DOHH2 (cell line): ENCODE results near the gene BNC2.

Experiments used
- H3F3A ChIP-seq: fragments of 200-600 bp; sonication (generic), shearing (Covaris generic); 2 replicates; pipeline ENCODE4 v1.6.0; 2016; ENCODE audit warnings: antibody characterized with exemption, mild to moderate bottlenecking; ENCODE audit not compliant: control insufficient read depth, insufficient read depth
- H3K27ac ChIP-seq: fragments of 200-600 bp; sonication (generic); 2 replicates; pipeline ENCODE4 v1.5.1; 2014; ENCODE audit warnings: low read depth, mild to moderate bottlenecking, low read length, moderate library complexity
- H3K27me3 ChIP-seq: fragments of 200-600 bp; sonication (generic); 2 replicates; pipeline ENCODE4 v1.6.1; 2014; ENCODE audit warnings: mild to moderate bottlenecking, low read length, mixed read lengths; ENCODE audit not compliant: control insufficient read depth
- H3K36me3 ChIP-seq: fragments of 200-600 bp; sonication (generic); 2 replicates; pipeline ENCODE4 v1.6.1; 2014; ENCODE audit warnings: mild to moderate bottlenecking, low read length, moderate library complexity, mixed read lengths; ENCODE audit not compliant: control insufficient read depth
- H3K4me1 ChIP-seq: fragments of 200-600 bp; sonication (generic); 2 replicates; pipeline ENCODE4 v1.6.1; 2014; ENCODE audit warnings: mild to moderate bottlenecking, low read length, mixed read lengths; ENCODE audit not compliant: control insufficient read depth
- H3K4me2 ChIP-seq: fragments of 200-600 bp; sonication (generic); 2 replicates; pipeline ENCODE4 v1.6.0; 2014; ENCODE audit warnings: mild to moderate bottlenecking, low read length, moderate library complexity
- H3K4me3 ChIP-seq: fragments of 200-600 bp; sonication (generic); 2 replicates; pipeline ENCODE4 v1.5.1; 2014; ENCODE audit warnings: mild to moderate bottlenecking, low read length, mixed read lengths
- H3K79me2 ChIP-seq: fragments of 200-600 bp; sonication (generic); 2 replicates; pipeline ENCODE4 v1.6.1; 2014; ENCODE audit warnings: mild to moderate bottlenecking, low read length, mixed read lengths; ENCODE audit not compliant: control insufficient read depth
- H3K9me2 ChIP-seq: fragments of 200-600 bp; sonication (generic); replicated peaks from 2 replicates; pipeline ENCODE4 v1.6.1; 2014; ENCODE audit warnings: mild to moderate bottlenecking, low read length, mixed read lengths; ENCODE audit not compliant: control insufficient read depth
- H3K9me3 ChIP-seq: fragments of 200-600 bp; sonication (generic); 2 replicates; pipeline ENCODE4 v1.6.1; 2014; ENCODE audit warnings: antibody characterized with exemption, low read length, mixed read lengths; ENCODE audit not compliant: control insufficient read depth, insufficient read depth
- H4K20me1 ChIP-seq: fragments of 200-600 bp; sonication (generic); 2 replicates; pipeline ENCODE4 v1.6.0; 2014; ENCODE audit warnings: low read depth, mild to moderate bottlenecking, antibody characterized with exemption, low read length, moderate library complexity; ENCODE audit not compliant: control insufficient read depth, insufficient read depth
- CTCF ChIP-seq: fragments of 200-600 bp; sonication (generic); IDR thresholded peaks from one replicate; pipeline ENCODE4 v1.5.1; 2014; ENCODE audit warnings: antibody characterized with exemption, mild to moderate bottlenecking, low read depth, low read length; ENCODE audit not compliant: poor library complexity, severe bottlenecking
- EZH2phosphoT487 ChIP-seq: fragments of 200-600 bp; sonication (generic); IDR thresholded peaks from 2 replicates; pipeline ENCODE4 v1.6.1; 2017; ENCODE audit warnings: borderline replicate concordance, mild to moderate bottlenecking, antibody characterized with exemption, low read length, moderate library complexity, mixed read lengths

Gene BNC2

GRCh38 chr9:16521868-16522411 lies 348.5 kb downstream of the BNC2 start:
- no peaks in the 10 kb centered on the region for H4K20me1 ChIP-seq
- H3K4me3 ChIP-seq: no peak overlapping the region
- no peaks in the 10 kb centered on the region for H3F3A ChIP-seq
- H3K27ac ChIP-seq: no peak overlapping the region
- no peak overlapping the region for H3K4me2 ChIP-seq
- TF ChIP-seq CTCF (no peak), EZH2phosphoT487 (no peak)
- H3K9me2 ChIP-seq: no peaks in the 10 kb centered on the region
- no peaks in the 10 kb centered on the region for H3K27me3 ChIP-seq
- H3K36me3 ChIP-seq: no peaks in the 10 kb centered on the region
- H3K4me1 ChIP-seq: no peaks in the 10 kb centered on the region
- H3K79me2 ChIP-seq: no peaks in the 10 kb centered on the region
- H3K9me3 ChIP-seq: no peaks in the 10 kb centered on the region

GRCh38 chr9:16519001-16519400 lies 351.5 kb downstream of the BNC2 start:
- Histone ChIP-seq H3K27ac (no peak overlapping the region), H3K4me3 (no peak overlapping the region), H3K9me3 (no peaks in the 10 kb centered on the region), H3K79me2 (no peaks in the 10 kb centered on the region), H3K36me3 (no peaks in the 10 kb centered on the region), H3K9me2 (no peaks in the 10 kb centered on the region), H3K4me2 (no peak overlapping the region), H4K20me1 (no peaks in the 10 kb centered on the region), H3F3A (no peaks in the 10 kb centered on the region), H3K27me3 (no peaks in the 10 kb centered on the region), H3K4me1 (no peaks in the 10 kb centered on the region)
- TF ChIP-seq EZH2phosphoT487 (no peak), CTCF (no peak)

DNA sequence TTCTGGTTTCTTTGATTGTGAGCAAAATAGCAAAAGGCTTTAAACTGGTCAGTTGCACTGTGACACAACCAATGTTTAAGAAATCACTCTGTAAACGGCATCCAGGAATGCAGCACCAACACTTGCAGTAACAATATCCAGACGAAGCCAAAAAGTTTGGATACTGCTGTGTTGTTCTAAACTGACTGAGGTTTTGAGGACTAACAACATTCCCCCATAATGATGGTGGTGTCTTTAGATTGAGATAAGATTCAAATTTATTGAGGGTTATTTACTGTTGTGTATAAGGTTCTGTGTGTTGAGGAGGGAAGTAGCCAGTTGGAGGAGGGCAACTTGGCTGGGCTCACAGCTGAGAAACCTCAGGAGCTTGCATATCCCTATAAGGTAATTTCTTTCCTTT lies 353.6 kb downstream of the BNC2 start:
- TF ChIP-seq CTCF (no peak), EZH2phosphoT487 (no peak)
- H3K9me2 ChIP-seq: no peaks in the 10 kb centered on the region
- H3K9me3 ChIP-seq: no peaks in the 10 kb centered on the region
- no peaks in the 10 kb centered on the region for H4K20me1 ChIP-seq
- no peaks in the 10 kb centered on the region for H3K79me2 ChIP-seq
- no peak overlapping the region for H3K27ac ChIP-seq
- no peak overlapping the region for H3K4me2 ChIP-seq
- H3F3A ChIP-seq: no peaks in the 10 kb centered on the region
- H3K4me3 ChIP-seq: no peak overlapping the region
- no peaks in the 10 kb centered on the region for H3K36me3 ChIP-seq
- no peaks in the 10 kb centered on the region for H3K27me3 ChIP-seq
- H3K4me1 ChIP-seq: no peaks in the 10 kb centered on the region

GRCh38 chr9:16515879-16516301 lies 354.6 kb downstream of the BNC2 start:
- TF ChIP-seq EZH2phosphoT487 (no peak), CTCF (no peak)
- no peak overlapping the region for H3K4me2 ChIP-seq
- no peak overlapping the region for H3K27ac ChIP-seq
- no peaks in the 10 kb centered on the region for H4K20me1 ChIP-seq
- H3K9me3 ChIP-seq: no peaks in the 10 kb centered on the region
- H3K4me1 ChIP-seq: no peaks in the 10 kb centered on the region
- H3K79me2 ChIP-seq: no peaks in the 10 kb centered on the region
- no peaks in the 10 kb centered on the region for H3F3A ChIP-seq
- H3K36me3 ChIP-seq: no peaks in the 10 kb centered on the region
- no peaks in the 10 kb centered on the region for H3K9me2 ChIP-seq
- no peak overlapping the region for H3K4me3 ChIP-seq
- H3K27me3 ChIP-seq: no peaks in the 10 kb centered on the region
